ENCODE measurements around the gene MTARC2.

The MTARC2 gene

DNA sequence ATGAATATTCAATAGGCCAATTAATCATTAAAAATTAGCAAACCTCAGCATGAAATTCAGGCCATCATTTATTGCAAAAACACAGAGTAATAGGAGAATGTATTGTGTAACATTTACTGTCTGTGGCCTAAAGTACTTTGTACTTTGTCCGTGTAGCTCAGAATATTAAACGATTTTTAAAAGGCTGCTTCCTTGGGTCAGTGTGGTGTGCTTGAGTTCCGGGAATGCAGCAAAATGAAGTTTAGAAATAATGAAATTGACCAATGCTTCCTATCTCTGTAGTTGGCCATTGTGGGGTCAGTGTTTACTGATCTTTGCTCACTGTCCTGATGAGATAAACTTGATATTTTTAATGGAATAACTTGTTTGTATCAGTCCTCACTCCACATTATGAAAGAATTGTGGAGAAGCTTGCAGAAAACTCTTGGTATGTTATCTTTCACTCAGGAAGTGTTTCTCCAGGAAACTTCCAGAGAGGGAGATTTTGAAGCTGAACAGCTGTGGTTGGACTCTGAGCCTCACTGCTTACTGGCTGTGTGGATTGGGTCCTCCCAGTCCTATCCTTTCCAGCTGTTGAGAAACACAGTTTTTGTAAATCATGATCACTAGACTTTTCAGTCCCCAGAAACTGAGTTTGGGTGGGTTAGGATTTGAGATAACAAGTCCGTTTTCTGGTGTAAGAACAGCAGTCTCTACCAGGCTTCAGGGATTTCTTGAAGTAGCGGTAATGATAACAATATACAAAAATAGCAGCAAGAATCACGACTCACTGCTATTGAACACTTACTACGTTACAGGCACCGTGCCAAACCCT lies 19.4 kb downstream of the MTARC2 start:
- no peak for DNase-seq (ENCODE audit: low read depth in 2 of 2, low spot score in 1 of 2)

DNA sequence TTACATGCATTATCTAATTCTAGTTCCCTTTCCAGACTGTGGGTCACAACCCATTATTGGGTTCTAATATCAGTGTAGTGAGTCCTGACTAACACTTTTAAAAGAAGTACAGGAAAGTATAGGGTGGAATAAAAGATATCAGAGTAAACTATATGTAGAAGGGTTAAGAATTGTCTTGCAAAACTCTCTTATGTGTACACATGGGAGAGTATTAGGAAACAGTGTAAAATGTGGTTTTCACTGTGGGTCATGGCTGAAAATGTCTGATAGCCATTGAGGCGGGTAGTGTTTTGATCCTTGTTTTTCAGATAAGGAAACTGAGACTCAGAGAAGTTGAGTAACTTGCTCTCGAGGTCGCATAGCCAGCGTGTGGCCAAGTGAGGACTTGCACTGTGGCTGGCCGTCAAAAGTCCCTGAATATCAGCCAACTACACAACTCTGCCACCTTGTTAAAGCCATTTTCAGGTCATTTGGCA lies 20.0 kb downstream of the MTARC2 start:
- DNase-seq (ENCODE audit: low read depth in 2 of 2, low spot score in 1 of 2), result no peak

DNA sequence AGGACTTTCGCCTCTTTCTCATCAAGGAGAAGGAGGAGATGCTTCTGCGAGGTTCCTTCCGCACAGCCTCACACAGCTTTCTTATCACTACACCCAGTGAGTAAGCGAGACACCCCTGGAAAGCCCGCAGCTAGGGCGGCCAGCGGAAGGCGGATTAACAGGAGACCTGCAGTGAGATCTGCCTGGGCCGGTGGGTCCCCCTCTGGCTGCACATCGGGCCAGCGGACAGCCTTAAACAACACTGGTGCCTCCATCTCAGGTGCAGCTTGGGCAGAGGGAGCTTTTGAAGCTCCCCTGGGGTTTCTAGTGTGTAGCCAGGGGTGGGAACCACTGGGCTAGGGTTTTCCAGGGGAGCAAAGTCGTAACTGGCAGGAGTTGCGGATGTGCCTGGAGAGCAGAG lies 21.1 kb downstream of the MTARC2 start:
- no peak for DNase-seq (ENCODE audit: low read depth in 2 of 2, low spot score in 1 of 2)

DNA sequence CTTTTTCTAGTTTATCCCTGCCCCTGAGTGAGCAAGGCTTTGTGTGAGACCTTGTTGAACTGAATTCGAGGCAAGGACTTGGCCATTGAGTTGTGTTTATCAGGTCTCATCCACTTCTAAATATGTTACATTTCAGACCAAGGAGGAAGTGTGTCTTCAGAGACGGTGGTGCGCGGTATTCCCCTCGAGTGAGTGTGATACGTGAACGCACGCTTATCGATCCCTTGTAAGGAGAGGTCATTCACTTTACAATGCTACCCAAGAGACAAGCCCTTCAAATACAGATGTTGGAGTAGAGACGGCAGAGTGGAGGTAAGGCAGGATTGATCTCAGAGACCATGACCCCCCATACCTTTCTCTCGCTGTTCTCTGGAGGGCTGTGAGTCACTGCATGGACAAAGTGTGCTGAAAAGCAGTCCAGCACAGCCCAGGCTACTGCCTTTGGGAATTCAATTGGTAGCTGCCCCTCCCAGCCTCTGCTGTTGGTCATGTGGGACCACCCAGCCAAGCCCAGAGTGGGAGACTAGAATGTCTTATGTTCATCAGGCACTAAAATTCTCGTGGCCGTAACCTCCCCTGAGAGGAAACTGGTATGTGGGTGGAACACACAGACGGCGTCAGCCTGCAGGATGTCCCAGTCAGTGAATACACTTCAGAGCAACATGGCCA lies 22.3 kb downstream of the MTARC2 start:
- no peak for DNase-seq (ENCODE audit: low read depth in 2 of 2, low spot score in 1 of 2)

DNA sequence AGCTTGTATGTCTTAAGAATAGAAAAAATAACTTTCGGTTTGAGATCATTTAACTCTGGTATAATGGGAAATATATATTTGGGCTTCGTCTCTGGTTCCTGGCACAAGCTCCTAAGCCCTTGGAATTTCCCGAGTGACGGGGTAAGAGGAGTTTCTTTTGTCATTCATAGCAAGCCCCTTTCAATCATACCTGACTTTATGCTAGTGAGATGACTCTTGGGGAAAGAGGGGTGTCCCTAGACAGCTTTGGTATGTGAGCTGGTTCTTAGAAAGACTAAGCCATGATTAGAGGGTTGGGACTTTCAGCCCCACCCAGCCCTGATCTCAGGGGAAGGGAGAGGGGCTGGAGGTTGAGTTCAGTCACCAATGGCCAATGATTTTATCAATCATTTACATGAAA lies 24.7 kb downstream of the MTARC2 start:
- no peak for DNase-seq (ENCODE audit: low read depth in 2 of 2, low spot score in 1 of 2)

DNA sequence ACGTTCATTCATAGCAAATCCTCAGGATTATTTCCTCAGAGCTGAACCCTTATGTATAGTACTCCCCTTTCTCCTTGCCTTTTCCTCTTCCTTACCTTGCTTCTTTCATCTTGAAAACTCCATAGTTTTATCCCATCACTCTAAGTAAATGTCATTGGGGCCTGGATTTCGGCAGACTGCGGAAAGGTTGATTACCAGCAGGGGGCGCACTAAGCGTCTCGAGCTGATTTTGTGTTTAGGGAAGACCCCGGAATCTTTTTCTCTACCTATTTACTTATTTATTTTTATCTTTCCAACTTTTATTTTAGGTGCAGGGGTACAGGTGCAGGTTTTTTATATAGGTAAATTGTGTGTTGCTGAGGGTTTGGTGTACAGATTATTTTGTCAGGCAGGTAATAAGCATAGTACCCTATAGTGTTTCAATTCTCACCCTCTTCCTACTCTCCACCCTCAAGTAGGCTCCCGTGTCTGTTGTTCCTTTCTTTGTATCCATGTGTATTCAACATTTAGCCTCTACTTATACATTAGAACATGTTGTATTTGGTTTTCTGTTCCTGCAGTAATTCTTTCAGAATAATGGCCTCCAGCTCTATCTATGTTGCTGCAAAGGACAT lies 27.2 kb downstream of the MTARC2 start:
- DNase-seq (ENCODE audit: low read depth in 2 of 2, low spot score in 1 of 2), result peak in 1 of 2 donors; percentile 9

DNA sequence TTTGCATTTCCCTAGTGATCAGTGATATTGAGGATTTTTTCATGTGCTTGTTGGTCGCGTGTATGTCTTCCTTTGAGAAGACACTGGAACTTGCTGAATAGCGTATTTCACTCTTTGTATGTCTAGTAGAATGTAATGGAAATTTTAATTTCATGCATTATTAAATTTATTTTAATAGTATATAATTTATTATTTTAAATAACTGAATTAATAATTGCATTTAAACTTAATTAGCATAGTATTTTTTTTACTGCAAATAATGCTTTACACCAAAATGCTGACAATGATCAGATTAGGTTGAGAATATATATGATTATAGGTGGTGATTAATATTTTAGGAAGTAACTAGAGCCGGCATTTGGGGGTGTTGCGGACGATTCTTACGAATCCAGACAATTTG lies 28.1 kb downstream of the MTARC2 start:
- no peak for DNase-seq (ENCODE audit: low read depth in 2 of 2, low spot score in 1 of 2)

DNA sequence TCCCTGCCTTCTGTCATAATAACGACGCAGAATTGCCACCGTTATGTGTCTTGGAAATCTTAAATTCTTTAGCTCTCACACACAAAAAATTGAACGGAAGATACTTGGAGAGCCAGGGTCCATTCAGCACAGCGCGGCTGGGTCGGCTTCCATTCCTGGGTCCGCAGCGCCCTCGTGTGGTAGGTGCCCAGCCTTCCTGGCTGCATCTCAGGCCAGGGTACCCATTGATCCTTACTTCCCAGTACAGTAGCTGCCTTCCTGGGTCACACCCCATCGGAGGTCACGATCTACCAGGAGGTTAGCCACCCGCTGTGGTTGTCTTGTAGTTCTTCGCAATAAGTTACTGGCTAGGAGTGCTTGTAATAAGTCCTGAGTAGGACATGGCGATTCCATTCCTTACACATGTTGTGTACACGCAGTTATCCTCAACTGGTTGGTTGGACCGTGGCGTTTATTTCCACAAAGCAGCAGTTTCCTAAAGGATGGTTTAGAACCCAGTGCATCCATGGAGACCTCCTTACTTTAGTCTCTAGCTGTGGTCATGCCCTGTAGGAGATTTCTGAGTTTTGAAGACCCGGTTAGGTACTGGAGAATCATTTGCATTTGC lies 28.7 kb downstream of the MTARC2 start:
- peak; percentile 11 to 36 for DNase-seq (ENCODE audit: low read depth in 2 of 2, low spot score in 1 of 2)

DNA sequence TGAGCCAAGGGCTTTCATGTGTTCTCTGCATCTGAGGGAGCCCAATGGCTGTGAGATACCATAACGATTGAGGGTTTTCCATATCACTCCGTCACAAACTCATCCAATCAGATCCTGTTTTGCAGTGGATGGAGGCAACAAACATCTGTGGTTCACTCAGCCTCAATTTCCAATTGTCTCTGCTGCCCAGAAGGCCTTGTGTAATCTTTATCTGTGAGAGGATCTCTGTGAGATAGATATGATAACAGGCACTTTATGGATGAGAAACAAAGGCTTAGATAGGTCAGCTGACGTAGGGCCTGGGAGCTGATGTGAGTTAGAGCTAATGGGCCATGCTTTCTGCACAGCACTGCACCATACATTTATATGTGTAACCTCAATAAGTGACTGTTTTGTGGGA lies 35.3 kb downstream of the MTARC2 start:
- no peak for DNase-seq (ENCODE audit: low read depth in 2 of 2, low spot score in 1 of 2)

DNA sequence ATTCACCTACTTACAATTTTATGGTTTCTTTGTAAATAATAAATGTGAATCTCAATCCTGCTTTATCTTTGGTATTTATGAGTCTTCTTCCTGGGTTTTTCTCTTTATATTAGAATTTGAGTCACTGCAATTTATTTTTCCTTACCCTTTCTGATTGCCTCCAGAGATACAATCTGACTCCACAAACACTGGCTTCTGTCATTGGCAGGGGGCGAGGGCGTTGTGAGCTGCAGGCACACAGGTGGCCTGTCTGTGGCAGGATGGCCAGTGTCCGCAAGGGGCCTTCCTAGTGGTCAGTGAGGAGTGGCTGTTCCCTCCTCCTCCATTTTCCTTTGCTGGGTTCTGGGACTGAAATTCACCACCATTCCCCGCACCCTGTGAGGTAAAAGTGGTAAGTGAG lies 36.6 kb downstream of the MTARC2 start:
- DNase-seq (ENCODE audit: low read depth in 2 of 2, low spot score in 1 of 2), result no peak

DNA sequence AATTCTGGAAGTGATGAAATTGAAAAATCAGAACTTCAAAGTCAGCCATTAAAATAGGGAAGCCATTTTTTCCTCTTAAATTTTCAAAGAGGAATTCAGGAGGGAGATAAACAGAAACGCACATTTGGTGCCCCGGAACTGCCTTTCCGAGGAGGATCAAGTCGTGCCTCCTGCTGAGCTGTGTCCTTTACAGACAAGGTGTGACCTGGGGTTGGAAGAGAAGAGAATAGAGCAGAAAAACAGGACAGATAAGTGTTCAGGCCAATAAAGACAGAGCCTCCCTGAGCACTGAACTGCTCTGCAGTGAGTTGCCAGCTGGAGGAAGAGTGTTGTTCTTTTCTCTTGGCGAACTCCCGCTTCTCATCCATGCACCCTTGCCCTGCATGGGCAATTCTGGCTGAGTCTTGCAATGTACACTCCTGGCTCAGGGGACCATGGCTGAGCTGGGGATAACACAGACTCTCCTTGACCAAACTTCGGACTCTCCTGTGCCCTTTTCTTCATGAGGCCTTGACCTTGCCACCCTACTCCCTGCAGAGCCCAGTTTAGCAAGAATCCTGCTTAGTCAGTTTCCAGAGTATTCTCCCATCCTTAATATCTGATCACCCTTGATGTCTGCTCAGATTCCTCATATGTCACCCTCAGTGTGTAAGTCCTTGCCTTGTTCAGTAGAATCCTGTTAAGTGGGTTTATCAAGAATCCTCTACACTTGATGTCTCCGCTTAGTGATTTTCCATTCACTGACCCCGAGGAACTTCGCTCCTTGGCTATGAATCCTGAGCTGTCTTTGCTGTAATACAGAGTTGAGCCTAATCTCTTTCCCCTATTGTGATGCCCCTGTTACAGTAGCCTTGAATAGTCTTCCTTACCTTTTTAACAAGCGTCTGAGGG lies 37.3 kb downstream of the MTARC2 start:
- no peak for DNase-seq (ENCODE audit: low read depth in 2 of 2, low spot score in 1 of 2)

DNA sequence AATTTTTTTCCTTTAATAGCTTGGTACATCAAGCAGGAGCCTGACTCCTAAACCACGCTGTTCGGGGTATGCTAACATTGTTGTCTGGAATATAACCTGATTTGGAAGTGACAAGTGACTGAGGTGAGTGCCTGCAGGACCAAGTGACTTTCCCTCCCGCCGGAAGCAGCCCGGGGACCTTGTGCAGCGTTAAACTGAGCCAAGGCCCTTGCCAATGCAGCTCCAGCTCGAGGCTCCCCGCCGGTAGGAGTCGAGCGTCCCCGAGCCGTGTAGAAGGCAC lies 37.9 kb downstream of the MTARC2 start:
- DNase-seq (ENCODE audit: low read depth in 2 of 2, low spot score in 1 of 2), result no peak

DNA sequence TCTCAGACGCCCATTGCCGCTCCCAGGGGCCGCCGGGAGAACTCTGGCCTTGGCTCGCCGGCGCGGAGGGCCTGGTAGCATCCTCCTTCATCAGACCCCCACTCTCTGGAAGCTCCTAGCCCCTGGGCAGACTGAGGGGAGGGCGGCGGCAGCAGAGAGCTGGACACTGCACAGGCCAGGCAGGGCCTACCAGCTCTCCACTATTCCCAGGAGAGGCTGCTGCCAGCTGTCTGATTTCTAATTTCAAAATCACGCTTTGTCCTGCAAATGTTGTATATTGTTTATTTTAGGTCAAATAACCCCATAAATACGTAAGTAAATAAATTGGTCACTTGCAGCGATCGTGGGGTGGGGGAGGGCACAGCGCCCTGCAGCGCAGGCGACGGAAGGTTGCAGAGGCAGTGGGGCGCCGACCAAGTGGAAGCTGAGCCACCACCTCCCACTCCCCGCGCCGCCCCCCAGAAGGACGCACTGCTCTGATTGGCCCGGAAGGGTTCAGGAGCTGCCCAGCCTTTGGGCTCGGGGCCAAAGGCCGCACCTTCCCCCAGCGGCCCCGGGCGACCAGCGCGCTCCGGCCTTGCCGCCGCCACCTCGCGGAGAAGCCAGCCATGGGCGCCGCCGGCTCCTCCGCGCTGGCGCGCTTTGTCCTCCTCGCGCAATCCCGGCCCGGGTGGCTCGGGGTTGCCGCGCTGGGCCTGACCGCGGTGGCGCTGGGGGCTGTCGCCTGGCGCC lies 38.4 kb downstream of the MTARC2 start, which contains the start of gene MTARC1:
Gene MTARC1, plus strand, starts transcription at position 577 of the 732 bp plus-strand sequence. Its CDS starts 32 bp downstream, at position 609.
- DNase-seq (ENCODE audit: low read depth in 2 of 2, low spot score in 1 of 2), result no peak

DNA sequence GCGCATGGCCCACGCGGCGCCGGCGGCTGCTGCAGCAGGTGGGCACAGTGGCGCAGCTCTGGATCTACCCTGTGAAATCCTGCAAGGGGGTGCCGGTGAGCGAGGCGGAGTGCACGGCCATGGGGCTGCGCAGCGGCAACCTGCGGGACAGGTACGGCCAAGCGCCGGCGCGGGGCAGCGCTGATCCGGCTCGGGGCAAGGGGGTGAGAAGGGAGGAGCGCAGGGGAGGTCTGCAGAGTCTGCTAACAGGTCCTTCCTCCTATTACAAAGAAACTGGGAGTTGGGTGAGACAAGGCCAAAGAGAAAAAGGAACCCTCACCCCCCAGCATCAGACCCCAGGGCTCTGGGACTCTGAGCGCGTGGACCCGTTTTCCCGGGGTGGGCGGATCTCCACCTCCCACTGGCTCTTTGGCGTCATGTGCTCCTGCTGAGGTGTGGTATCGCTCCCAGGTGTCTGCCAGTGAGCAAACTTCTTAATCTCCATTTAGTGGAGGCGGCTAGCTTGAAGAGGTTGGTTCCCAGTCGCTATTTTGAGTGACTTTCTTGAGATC lies 39.0 kb downstream of the MTARC2 start:
- DNase-seq (ENCODE audit: low read depth in 2 of 2, low spot score in 1 of 2), result no peak

DNA sequence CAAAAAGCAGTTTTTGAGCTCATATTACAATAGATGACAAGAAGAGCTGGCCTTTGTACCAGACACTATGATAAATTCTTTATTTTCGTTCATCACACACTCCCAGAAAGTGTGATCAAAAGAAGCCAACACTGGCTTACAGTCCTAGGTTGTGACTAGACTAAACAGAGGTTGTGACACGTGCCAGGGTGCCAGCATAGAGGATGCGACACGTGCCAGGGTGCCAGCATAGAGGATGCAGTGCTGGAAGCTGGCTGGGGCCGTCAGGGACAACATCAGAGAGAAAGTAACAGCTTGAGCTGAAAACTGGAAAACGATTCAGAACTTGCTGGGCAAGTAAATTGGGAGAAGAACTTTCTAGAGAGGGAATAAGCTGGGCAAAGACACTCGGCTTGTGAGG lies 40.8 kb downstream of the MTARC2 start:
- no peak for DNase-seq (ENCODE audit: low read depth in 2 of 2, low spot score in 1 of 2)

DNA sequence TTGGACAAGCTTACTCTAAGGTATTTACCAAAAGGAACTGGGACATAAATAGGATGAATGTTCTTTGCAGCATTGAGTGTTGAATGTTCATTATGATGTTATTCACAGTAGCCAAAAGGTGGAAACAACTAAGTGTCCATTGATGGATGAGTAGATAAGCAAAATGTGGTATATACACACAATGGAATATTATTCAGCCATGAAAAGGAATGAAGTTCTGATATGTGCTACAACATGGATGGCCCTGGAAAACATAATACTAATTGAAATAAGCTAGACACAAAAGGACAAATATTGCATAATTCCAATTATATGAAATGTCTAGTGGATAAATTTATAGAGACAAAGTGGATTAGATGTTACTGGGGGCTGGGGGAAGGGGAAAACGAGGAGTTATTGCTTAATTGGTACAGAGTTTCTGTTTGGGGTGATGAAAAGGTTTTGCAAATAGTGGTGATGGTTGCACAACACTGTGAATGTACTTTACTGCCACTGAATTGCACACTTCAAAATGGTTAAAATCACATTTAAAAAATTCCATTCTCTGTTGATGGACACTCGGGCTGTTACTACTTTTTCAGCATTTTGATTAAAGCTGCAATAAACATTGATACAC lies 41.5 kb downstream of the MTARC2 start:
- DNase-seq (ENCODE audit: low read depth in 2 of 2, low spot score in 1 of 2), result no peak

DNA sequence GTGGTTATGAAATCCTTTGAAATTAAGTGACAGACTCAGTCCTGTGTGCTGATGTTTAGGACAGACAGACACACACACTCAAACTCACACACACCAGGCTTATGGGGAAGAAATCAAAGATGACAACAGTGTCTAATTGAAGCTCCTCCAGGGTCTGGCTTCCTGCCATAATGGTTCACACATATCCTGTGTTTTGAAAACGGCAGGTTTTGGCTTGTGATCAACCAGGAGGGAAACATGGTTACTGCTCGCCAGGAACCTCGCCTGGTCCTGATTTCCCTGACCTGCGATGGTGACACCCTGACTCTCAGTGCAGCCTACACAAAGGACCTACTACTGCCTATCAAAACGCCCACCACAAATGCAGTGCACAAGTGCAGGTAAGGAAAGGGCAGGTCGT lies 43.2 kb downstream of the MTARC2 start:
- no peak for DNase-seq (ENCODE audit: low read depth in 2 of 2, low spot score in 1 of 2)

DNA sequence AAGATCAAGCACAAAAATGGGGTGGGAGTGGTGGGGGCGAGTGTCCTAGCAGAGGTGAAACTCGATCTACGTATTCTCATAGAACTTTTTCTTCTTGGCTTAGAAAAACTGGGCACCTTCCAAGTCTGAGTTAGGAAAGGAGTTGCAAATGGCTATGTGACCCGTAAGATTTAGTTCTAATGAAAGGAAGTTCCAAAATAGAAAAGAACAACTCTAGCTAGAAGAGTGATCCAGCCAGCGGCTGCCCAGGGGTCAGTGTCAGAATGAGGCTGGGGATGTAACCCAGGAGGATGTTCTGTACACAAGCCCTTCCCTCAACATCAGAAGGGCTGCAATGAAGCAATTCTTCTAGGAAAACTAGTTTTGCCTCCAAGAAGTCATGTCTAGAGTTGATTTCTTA lies 43.8 kb downstream of the MTARC2 start:
- no peak for DNase-seq (ENCODE audit: low read depth in 2 of 2, low spot score in 1 of 2)

DNA sequence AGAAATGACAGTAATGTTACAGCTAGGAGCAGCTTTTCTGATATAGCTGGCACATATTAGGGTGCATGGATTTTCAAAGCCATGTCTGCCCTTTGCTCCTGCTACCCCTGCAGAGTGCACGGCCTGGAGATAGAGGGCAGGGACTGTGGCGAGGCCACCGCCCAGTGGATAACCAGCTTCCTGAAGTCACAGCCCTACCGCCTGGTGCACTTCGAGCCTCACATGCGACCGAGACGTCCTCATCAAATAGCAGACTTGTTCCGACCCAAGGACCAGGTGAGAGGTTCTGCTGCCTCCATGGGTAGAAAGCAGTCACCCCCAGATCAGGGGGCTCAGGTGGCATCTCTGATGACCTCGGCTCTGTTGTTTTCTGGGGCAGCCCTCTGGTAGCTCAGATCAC lies 48.4 kb downstream of the MTARC2 start:
- DNase-seq (ENCODE audit: low read depth in 2 of 2, low spot score in 1 of 2), result no peak

DNA sequence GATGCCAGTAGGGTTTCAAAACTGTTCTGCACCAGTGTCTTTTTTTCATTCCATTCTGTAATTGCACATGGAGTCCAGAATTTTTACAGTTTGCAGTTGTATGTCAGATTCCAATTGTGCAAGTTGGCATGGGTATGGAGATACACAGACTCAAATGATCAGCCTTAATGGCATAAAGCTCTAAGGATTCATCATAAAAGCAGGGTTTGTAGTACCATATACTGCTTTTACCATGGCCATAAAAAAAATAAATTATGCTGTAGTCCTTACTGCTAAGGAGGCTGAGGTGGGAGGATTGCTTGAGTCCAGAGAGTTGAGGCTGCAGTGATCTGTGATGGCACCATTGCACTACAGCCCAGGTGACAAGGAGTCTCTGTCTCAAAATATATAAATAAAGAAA lies 48.9 kb downstream of the MTARC2 start:
- no peak for DNase-seq (ENCODE audit: low read depth in 2 of 2, low spot score in 1 of 2)

Measured in stimulated activated CD8-positive, alpha-beta memory T cell treated with anti-CD3 and anti-CD28 coated beads, Interleukin-4, amount 100 ng/mL, for 4 hours (primary cell).